NCI-H748 (cell line): ENCODE results near the gene ZNF846.
"Not testable (repeated sequence)": the region's sequence is repeated elsewhere in the genome, so short reads cannot be mapped to it uniquely, and the experiment has no call there.

ENCODE experiments used
- DNase-seq: peaks from one replicate; lab custom pipeline; 2025; ENCODE audit not compliant: unreplicated experiment; lab: John Stamatoyannopoulos, UW

ZNF846 gene

GRCh38 chr19:9768175-9769112, at the start of gene ZNF846:
TSS of gene ZNF846 (minus strand) at chr19:9768738. CDS start at chr19:9764950, 3,788 bp downstream.
- DNase-seq = peak; percentile 96

- DNase-seq = no peak
These were observed 49.7 kb upstream of the ZNF846 start for GRCh38 chr19:9818175-9818733.

GRCh38 chr19:9811139-9811538, 42.6 kb upstream of the ZNF846 start:
- DNase-seq = no peak

- DNase-seq = no peak
These were observed 40.6 kb upstream of the ZNF846 start for GRCh38 chr19:9808855-9809824.

DNA sequence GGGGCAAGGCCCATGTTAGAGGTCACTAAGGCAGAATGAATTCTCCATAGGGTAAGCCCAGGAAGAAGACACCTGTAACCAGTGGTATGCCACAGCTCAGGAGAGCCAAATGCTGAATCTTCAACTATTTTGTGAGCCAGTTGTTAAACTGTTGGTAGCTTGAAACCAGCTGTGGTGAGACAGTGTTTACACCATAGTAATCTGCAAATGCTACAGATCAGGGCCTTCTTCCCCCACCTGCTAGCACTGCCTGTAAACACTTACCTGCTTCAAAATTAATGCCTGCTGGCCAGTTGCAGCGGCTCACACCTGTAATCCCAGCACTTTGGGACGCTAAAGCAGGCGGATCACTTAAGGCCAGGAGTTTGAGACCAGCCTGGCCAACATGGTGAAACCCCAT, 38.3 kb upstream of the ZNF846 start:
- no peak for DNase-seq

DNA sequence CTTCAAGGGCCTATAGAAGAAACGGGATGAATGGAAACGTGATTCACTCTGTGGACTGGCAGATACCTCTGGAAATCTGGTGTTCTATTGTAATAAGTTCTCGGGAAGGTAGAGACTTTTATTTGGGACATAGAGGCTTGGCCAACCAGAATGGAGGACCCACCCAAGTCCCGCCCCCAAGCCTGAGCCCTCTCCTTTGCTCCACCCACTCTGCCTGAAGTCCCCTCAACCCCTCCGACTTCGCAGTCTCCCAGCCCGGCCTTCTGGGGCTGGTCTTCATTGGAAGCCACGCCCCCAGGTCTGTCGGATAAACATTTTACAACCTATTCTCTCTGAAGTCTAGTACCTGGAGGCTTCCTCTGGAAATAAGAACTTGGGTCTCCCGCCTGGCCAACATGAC, 33.4 kb upstream of the ZNF846 start:
- DNase-seq = no peak

- no peak for DNase-seq
These were observed 30.6 kb upstream of the ZNF846 start for GRCh38 chr19:9799162-9799561.

DNA sequence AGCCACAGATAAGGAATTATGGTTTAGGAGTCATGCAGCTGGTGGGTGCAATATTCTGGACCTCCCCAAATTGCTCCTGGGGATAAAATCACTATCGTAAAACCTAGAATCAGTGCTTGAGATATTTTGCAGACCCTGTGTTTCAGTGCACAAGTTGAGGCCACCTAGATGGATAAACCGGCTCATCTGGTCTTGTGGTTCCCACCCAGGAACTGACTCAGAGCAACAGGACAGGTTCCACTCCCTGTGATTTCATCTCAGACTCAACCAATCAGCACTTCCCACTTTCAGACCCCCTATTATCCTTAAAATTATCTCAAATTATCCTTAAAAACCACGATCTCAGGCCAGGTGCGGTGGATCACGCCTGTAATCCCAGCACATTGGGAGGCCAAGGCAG, 29.3 kb upstream of the ZNF846 start:
- no peak for DNase-seq

DNA sequence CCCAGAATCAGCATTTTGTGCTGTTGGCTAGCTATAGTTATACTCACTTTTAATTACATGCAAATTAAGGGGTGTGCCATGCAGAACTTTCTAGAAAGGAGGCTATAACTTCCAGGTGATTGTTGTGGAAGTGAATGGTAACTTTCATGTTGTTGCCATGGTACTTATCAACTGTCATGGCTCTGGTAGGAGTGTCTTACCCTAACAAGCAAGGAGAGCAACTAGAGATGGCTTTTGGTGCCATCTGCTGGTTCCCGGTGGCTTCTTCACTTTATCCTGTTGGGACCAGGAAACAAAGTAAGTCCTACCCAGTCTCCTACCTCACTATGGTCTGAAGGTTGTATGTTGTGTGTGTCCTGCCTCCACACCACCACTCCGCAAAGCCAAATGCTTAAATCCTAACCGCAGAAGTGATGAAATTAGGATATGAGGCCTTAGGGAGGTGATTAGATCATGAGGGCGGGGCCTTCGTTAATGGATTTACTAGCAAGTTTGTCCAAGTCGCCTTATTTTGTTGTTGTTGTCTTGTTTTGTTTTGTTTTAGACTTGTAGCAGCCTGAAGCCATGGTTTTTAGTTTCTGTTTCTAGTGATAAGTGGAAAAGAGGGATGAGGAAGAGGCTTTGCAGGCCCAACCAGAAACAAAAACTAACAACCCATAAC, 27.7 kb upstream of the ZNF846 start:
- peak; percentile 81 for DNase-seq

DNA sequence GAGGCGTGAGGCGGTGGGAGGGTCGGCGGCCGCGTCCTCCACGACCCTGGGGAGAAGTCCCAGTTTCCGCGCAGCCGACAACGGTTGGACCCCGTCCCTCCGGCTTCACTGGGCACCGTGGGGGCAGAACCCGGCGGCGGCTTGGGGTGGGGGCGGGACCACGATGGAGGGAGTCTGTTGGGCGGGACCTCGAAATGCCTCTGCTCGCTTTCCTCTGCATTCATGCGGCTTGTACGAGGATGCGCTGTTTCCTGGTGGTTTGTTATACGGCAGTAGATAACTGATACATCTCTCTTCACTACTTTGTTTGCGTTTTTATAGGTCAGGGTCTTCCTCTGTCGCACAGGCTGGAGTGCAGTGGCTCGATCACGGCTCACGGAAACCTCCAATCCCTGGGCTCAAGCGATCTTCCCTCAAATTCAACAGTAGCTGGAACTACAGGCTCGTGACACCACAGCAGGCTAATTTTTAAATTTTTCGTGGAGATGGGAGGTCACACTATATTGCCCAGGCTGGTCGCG, 24.6 kb upstream of the ZNF846 start:
- DNase-seq = peak; percentile 66

- peak; percentile 95 for DNase-seq
These were observed 23.9 kb upstream of the ZNF846 start for GRCh38 chr19:9792206-9793070.

GRCh38 chr19:9791552-9792205, 23.1 kb upstream of the ZNF846 start:
- peak; percentile 95 for DNase-seq

GRCh38 chr19:9791073-9791367, 22.5 kb upstream of the ZNF846 start:
- not testable (repeated sequence) for DNase-seq

- DNase-seq = not testable (repeated sequence)
These were observed 21.0 kb upstream of the ZNF846 start for GRCh38 chr19:9789579-9789978.

DNA sequence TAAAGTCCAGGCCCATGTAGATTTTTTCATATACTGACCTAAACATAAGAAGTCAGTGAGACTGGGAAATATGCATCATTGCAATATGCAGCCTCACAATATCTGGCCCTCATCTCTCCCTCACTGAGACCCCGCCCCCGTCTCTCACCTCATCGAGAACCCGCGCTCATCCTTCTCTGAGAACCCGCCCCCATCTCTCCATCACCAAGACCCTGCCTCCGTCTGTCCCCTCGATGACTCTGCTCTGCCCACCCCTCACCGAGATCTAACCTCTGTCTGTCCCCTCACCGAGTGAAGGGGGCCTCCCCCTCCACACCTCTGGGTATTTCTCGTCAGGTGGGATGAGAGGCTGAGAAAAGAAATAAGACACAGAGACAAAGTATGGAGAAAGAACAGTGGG, 20.5 kb upstream of the ZNF846 start:
- no peak for DNase-seq

DNA sequence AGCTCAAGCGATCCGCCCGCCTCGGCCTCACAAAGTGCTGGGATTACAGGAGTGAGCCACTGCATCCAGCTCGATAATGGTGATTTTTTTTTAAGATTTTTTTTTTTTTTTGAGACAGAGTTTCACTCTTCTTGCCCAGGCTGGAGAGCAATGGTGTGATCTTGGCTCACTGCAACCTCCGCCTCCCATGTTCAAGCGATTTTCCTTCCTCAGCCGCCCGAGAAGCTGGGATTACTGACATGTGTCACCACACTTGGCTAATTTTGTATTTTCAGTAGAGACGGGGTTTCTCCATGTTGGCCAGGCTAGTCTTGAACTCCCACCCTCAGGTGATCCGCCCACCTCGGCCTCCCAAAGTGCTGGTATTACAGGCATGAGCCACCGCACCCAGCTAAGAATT, 20.1 kb upstream of the ZNF846 start:
- DNase-seq = not testable (repeated sequence)

- no peak for DNase-seq
These were observed 18.3 kb upstream of the ZNF846 start for GRCh38 chr19:9786819-9787218.

DNA sequence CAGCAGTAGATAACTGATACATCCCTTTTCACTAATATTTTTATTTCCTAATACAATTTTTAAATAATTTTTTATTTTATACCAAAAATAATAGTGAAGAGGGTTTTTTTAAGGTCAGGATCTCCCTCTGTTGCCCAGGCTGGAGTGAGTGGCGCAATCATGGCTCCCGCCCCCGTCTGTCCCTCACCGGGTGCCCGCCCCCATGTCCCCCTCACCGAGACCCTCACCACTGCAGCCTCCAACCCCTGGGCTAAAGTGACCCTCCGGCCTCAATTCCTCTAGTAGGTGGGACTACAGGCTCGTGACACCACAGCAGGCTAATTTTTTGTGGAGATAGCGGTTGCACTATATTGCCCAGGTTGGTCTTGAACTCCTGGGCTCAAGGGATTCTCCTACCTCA, 17.8 kb upstream of the ZNF846 start:
- DNase-seq = no peak
